Neuronal stem cell (in vitro differentiated cells): ENCODE data around the gene RIT2.

Source experiments
- DNase-seq: peaks from one replicate; pipeline ENCODE4 v3.0.0-alpha.2; 2013; ENCODE audit warnings: low spot score
- H2AFZ ChIP-seq: one replicate; pipeline ENCODE4 v1.6.1; 2013; ENCODE audit warnings: mild to moderate bottlenecking, low read length, inconsistent platforms
- H2AK5ac ChIP-seq: 2 replicates; pipeline ENCODE4 v1.6.1; 2013; ENCODE audit warnings: low read depth, mild to moderate bottlenecking, inconsistent platforms, low read length, moderate library complexity, mixed read lengths
- H2BK120ac ChIP-seq: 2 replicates; pipeline ENCODE4 v1.6.1; 2013; ENCODE audit warnings: low read depth, mild to moderate bottlenecking, inconsistent platforms, low read length, moderate library complexity, mixed read lengths
- H2BK12ac ChIP-seq: one replicate; pipeline ENCODE4 v1.6.1; 2013; ENCODE audit warnings: low read length, inconsistent platforms
- H2BK15ac ChIP-seq: 2 replicates; pipeline ENCODE4 v1.6.1; 2013; ENCODE audit warnings: mild to moderate bottlenecking, low read length, inconsistent platforms, mixed read lengths
- H2BK5ac ChIP-seq: one replicate; pipeline ENCODE4 v1.6.1; 2013; ENCODE audit warnings: inconsistent platforms, mild to moderate bottlenecking, low read length, moderate library complexity
- H3K14ac ChIP-seq: one replicate; pipeline ENCODE4 v1.6.1; 2013; ENCODE audit warnings: low read length, inconsistent platforms
- H3K18ac ChIP-seq: 2 replicates; pipeline ENCODE4 v1.6.1; 2013; ENCODE audit warnings: low read length, inconsistent platforms
- H3K23ac ChIP-seq: 2 replicates; pipeline ENCODE4 v1.6.1; 2013; ENCODE audit warnings: low read depth, mild to moderate bottlenecking, mixed read lengths, low read length, inconsistent platforms; ENCODE audit not compliant: poor library complexity
- H3K27ac ChIP-seq: replicated peaks from 3 replicates; pipeline ENCODE4 v1.5.1; 2013; ENCODE audit warnings: low read length, inconsistent platforms
- H3K27me3 ChIP-seq, 3 experiments: 2 replicates each; pipeline ENCODE4 v1.6.1; 2013; ENCODE audit warnings: low read length in 3 of 3, mild to moderate bottlenecking in 2 of 3, inconsistent platforms in 1 of 3, low read depth in 1 of 3, mixed read lengths in 1 of 3, moderate library complexity in 1 of 3; ENCODE audit not compliant: control insufficient read depth in 3 of 3, insufficient read depth in 3 of 3
- H3K36me3 ChIP-seq, 2 donors: replicated peaks in 1 of 2; 2 replicates each; pipeline ENCODE4 v1.6.1; 2013; ENCODE audit warnings: low read length in 2 of 2; ENCODE audit not compliant: control insufficient read depth in 2 of 2, insufficient read depth in 2 of 2
- H3K4ac ChIP-seq: 2 replicates; pipeline ENCODE4 v1.6.1; 2013; ENCODE audit warnings: inconsistent platforms, mild to moderate bottlenecking, low read length, moderate library complexity
- H3K4me1 ChIP-seq, 2 donors: 1 replicate in 1 of 2; 2 replicates in 1 of 2; pipeline ENCODE4 v1.6.1; 2013; ENCODE audit warnings: low read length in 2 of 2, low read depth in 1 of 2; ENCODE audit not compliant: control insufficient read depth in 2 of 2, insufficient read depth in 1 of 2
- H3K4me2 ChIP-seq: one replicate; pipeline ENCODE4 v1.6.1; 2013; ENCODE audit warnings: mild to moderate bottlenecking, low read length, inconsistent platforms; ENCODE audit not compliant: insufficient read depth, poor library complexity, severe bottlenecking
- H3K4me3 ChIP-seq, 2 donors: 2 replicates each; pipeline ENCODE4 v1.5.1; 2013; ENCODE audit warnings: low read length in 2 of 2, mild to moderate bottlenecking in 2 of 2, inconsistent platforms in 1 of 2, moderate library complexity in 1 of 2
- H3K79me1 ChIP-seq: one replicate; pipeline ENCODE4 v1.6.1; 2013; ENCODE audit warnings: low read depth, mild to moderate bottlenecking, inconsistent platforms, low read length, moderate library complexity
- H3K9ac ChIP-seq: one replicate; pipeline ENCODE4 v1.6.1; 2013; ENCODE audit warnings: mild to moderate bottlenecking, low read depth, low read length, inconsistent platforms; ENCODE audit not compliant: poor library complexity
- H3K9me3 ChIP-seq, 2 donors: replicated peaks in 1 of 2; 2 replicates each; pipeline versions ENCODE3 to v1.6.1; 2013; ENCODE audit warnings: low read length in 2 of 2, mild to moderate bottlenecking in 2 of 2, inconsistent platforms in 1 of 2, low read depth in 1 of 2, mixed read lengths in 1 of 2, moderate library complexity in 1 of 2; ENCODE audit not compliant: control insufficient read depth in 2 of 2, insufficient read depth in 1 of 2
- H4K8ac ChIP-seq: one replicate; pipeline ENCODE4 v1.6.1; 2013; ENCODE audit warnings: low read depth, mild to moderate bottlenecking, inconsistent platforms, low read length, moderate library complexity
- H4K91ac ChIP-seq: one replicate; pipeline ENCODE4 v1.6.1; 2013; ENCODE audit warnings: low read length, low read depth, mild to moderate bottlenecking, inconsistent platforms; ENCODE audit not compliant: poor library complexity
- WGBS, 2 donors: extraction: QIAGEN DNeasy Blood & Tissue Kit; methylation state at CpG; one replicate each; pipeline ENCODE4 v1.1.7; 2013; ENCODE audit warnings: missing lambda C conversion rate in 2 of 2, mixed read lengths in 1 of 2; ENCODE audit not compliant: insufficient read length in 2 of 2, insufficient replicate concordance in 1 of 2; ENCODE audit errors: extremely low coverage in 2 of 2; 5-methylcytosine and 5-hydroxymethylcytosine counted together

Gene RIT2

GRCh38 chr18:43078478-43079092 is 36.9 kb downstream of the RIT2 start:
- H2AK5ac ChIP-seq, result no peak overlapping the region
- no peak overlapping the region for H2BK15ac ChIP-seq
- no peak overlapping the region for H3K14ac ChIP-seq
- H4K8ac ChIP-seq, result no peak overlapping the region
- H3K4me1 ChIP-seq, result no peaks in the 10 kb centered on the region
- H3K36me3 ChIP-seq, result no peaks in the 10 kb centered on the region
- H3K9me3 ChIP-seq, result no peaks in the 10 kb centered on the region
- no peak overlapping the region for H3K4me2 ChIP-seq
- H3K79me1 ChIP-seq, result no peaks in the 10 kb centered on the region
- H3K27me3 ChIP-seq, result no peaks in the 10 kb centered on the region
- H3K9ac ChIP-seq, result no peak overlapping the region
- no peak overlapping the region for H2BK5ac ChIP-seq
- H3K4me3 ChIP-seq, result no peak overlapping the region
- H3K23ac ChIP-seq, result no peak overlapping the region
- H3K4ac ChIP-seq, result no peak overlapping the region
- H3K27ac ChIP-seq, result no peak overlapping the region
- DNase-seq, result no peak
- no CpG with 5 or more reads among the region's 7 CpGs for WGBS, 2 donors
- no peak overlapping the region for H2BK12ac ChIP-seq
- H3K18ac ChIP-seq, result no peak overlapping the region
- H4K91ac ChIP-seq, result no peak overlapping the region
- no peak overlapping the region for H2BK120ac ChIP-seq
- H2AFZ ChIP-seq, result peak overlapping the region; percentile 20

- H3K9ac ChIP-seq, result no peak overlapping the region
- H3K4ac ChIP-seq, result no peak overlapping the region
- no peaks in the 10 kb centered on the region for H3K36me3 ChIP-seq
- no peak overlapping the region for H2AFZ ChIP-seq
- no peak overlapping the region for H3K27ac ChIP-seq
- WGBS, 2 donors, result 100% methylated on average over 1 of the region's 5 CpGs; no CpG with 5 or more reads in 1 of the 2 donors
- H3K27me3 ChIP-seq, result no peaks in the 10 kb centered on the region
- no peak overlapping the region for H3K4me3 ChIP-seq
- H4K91ac ChIP-seq, result no peak overlapping the region
- no peak overlapping the region for H2BK15ac ChIP-seq
- H3K4me2 ChIP-seq, result no peak overlapping the region
- no peak overlapping the region for H3K23ac ChIP-seq
- H4K8ac ChIP-seq, result no peak overlapping the region
- H3K9me3 ChIP-seq, result no peaks in the 10 kb centered on the region
- H3K14ac ChIP-seq, result no peak overlapping the region
- no peak overlapping the region for H2BK120ac ChIP-seq
- H3K79me1 ChIP-seq, result no peaks in the 10 kb centered on the region
- no peak overlapping the region for H3K18ac ChIP-seq
- no peaks in the 10 kb centered on the region for H3K4me1 ChIP-seq
- no peak for DNase-seq
- H2AK5ac ChIP-seq, result no peak overlapping the region
- H2BK5ac ChIP-seq, result no peak overlapping the region
- H2BK12ac ChIP-seq, result no peak overlapping the region
Observed at GRCh38 chr18:43077510-43078308, 37.8 kb downstream of the RIT2 start.

- H3K4me3 ChIP-seq, result no peak overlapping the region
- no peak overlapping the region for H3K27ac ChIP-seq
- H4K91ac ChIP-seq, result no peak overlapping the region
- no peaks in the 10 kb centered on the region for H3K9me3 ChIP-seq
- H2BK5ac ChIP-seq, result no peak overlapping the region
- H3K4ac ChIP-seq, result no peak overlapping the region
- no peak overlapping the region for H3K23ac ChIP-seq
- H2BK120ac ChIP-seq, result no peak overlapping the region
- H2BK12ac ChIP-seq, result no peak overlapping the region
- H3K79me1 ChIP-seq, result no peaks in the 10 kb centered on the region
- no peak overlapping the region for H3K18ac ChIP-seq
- DNase-seq, result no peak
- no peak overlapping the region for H3K14ac ChIP-seq
- no peak overlapping the region for H2AFZ ChIP-seq
- H3K36me3 ChIP-seq, result no peaks in the 10 kb centered on the region
- WGBS, 2 donors, result no CpG with 5 or more reads among the region's 1 CpG
- H2AK5ac ChIP-seq, result no peak overlapping the region
- no peaks in the 10 kb centered on the region for H3K4me1 ChIP-seq
- H3K4me2 ChIP-seq, result no peak overlapping the region
- H2BK15ac ChIP-seq, result no peak overlapping the region
- no peak overlapping the region for H4K8ac ChIP-seq
- no peaks in the 10 kb centered on the region for H3K27me3 ChIP-seq
- H3K9ac ChIP-seq, result no peak overlapping the region
Observed at GRCh38 chr18:43073771-43074170, 41.7 kb downstream of the RIT2 start.

- Histone ChIP-seq H3K9me3 (no peaks in the 10 kb centered on the region), H4K8ac (no peak overlapping the region), H3K4me1 (no peaks in the 10 kb centered on the region), H3K23ac (no peak overlapping the region), H3K18ac (no peak overlapping the region), H3K79me1 (no peaks in the 10 kb centered on the region), H2AFZ (no peak overlapping the region), H2BK5ac (no peak overlapping the region), H3K9ac (no peak overlapping the region), H3K27ac (no peak overlapping the region), H2BK120ac (no peak overlapping the region), H3K4ac (no peak overlapping the region), H3K14ac (no peak overlapping the region), H3K4me3 (no peak overlapping the region), H2BK15ac (no peak overlapping the region), H4K91ac (no peak overlapping the region), H3K36me3 (no peaks in the 10 kb centered on the region), H2AK5ac (no peak overlapping the region), H3K27me3 (no peaks in the 10 kb centered on the region), H3K4me2 (no peak overlapping the region), H2BK12ac (no peak overlapping the region)
- WGBS, 2 donors, result no CpG with 5 or more reads among the region's 4 CpGs
- no peak for DNase-seq
Observed at GRCh38 chr18:43068781-43069180, 46.7 kb downstream of the RIT2 start.
